NCI-H146 (cell line): ENCODE results near the gene GLDC.
A peak's percentile ranks its signal among the peaks of the same experiment; 100 is the strongest.
"Not testable (repeated sequence)": the region's sequence is repeated elsewhere in the genome, so short reads cannot be mapped to it uniquely, and the experiment has no call there.

ENCODE experiments used
- DNase-seq: peaks from one replicate; lab custom pipeline; 2025; lab: John Stamatoyannopoulos, UW

The GLDC gene

GRCh38 chr9:6664204-6664680 is 18.7 kb upstream of the GLDC start:
- no peak for DNase-seq

- DNase-seq, result no peak
These were observed 15.0 kb upstream of the GLDC start for GRCh38 chr9:6660512-6660911.

DNA sequence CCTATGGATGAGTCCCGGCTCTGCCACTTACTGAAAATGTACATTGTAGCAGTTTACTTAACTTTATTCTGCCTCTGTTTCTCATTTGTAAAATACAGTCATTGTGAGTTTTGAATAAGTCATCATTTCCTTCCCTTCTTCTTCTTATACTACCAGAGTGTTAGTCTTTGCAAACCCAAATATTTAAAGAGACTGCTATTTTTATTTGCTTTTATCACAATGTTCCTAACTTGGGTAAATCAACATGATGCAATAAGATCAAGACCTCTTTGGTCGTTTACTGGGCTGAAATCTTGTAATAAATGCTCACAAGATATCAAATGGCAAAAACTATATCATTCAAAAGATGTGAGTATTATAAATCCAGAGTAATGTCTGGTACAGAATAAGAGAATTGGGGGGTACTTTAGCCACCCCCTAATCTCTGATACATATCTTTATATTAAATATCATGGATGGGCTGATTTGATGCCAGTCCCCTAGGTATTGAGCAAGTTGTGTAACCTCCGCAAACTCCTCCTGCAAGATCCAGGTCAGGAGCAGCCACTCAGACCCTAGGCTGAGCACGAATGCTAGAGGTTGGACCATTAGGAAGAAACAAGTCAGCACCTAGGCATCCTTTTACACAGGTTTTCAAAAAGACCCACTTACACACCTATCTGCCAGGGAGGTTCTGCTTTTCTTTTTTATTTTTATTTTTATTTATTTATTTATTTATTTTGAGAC is 13.3 kb upstream of the GLDC start:
- DNase-seq, result no peak

GRCh38 chr9:6656614-6657300 is 11.2 kb upstream of the GLDC start:
- DNase-seq, result no peak

GRCh38 chr9:6655036-6655435 is 9.5 kb upstream of the GLDC start:
- no peak for DNase-seq

GRCh38 chr9:6646293-6646636 is 736 bp upstream of the GLDC start:
- DNase-seq, result no peak

DNA sequence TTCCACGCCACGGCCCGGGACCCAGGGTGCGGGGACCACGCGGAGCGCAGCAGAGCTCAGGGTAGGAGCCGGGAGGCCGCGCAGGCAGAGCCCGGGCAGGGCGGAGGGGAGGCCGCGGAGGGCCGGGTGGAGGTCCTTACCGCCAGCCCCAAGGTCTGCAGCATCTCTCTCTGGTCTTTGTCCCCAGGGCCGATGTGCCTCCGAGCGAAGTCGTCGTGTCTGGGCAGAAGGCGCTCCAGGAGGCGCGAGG is 499 bp downstream of the GLDC start:
- peak; percentile 29 for DNase-seq

- DNase-seq, result no peak
These were observed 1.0 kb downstream of the GLDC start for GRCh38 chr9:6644346-6645104.

DNA sequence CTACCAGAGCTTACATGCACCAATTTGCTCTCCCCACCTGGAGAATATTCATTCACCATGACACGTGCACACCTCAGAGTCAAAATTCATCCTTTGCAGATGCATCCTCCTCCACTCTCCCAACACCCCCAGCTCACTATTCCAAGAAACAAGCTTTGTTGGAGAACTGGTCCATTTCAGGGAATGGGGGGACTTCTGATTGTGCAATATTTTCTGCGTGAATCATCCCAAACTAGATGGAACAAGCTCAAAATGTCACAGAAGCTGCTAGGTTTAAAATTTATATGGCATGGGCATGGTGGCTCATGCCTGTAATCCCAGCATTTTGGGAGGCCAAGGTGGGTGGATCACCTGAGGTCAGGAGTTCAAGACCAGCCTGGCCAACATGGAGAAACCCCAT is 3.6 kb downstream of the GLDC start:
- DNase-seq, result no peak

- DNase-seq, result no peak
These were observed 4.0 kb downstream of the GLDC start for GRCh38 chr9:6641561-6641960.

GRCh38 chr9:6641056-6641455 is 4.5 kb downstream of the GLDC start:
- DNase-seq, result no peak

GRCh38 chr9:6640268-6641051 is 5.1 kb downstream of the GLDC start:
- DNase-seq, result peak; percentile 33

GRCh38 chr9:6639622-6640021 is 5.9 kb downstream of the GLDC start:
- no peak for DNase-seq

DNA sequence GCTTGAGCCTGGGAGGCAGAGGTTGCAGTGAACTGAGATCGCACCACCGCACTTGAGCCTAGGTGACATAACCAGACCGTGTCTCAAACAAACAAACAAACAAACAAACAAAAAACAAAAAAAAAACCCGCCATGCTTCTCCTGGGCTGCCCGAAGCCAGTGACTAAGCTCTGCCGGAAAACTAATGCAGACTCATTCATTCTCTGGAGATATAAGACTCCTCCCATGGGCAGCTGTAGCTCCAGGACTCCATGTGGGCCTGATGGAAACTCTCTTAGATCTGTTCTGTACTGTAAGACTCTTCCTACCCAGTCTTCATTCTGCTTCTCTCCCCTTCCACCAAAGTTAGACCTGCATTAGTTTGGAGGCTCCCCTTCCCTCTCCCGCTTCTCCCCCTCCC is 11.1 kb downstream of the GLDC start:
- DNase-seq, result no peak

GRCh38 chr9:6633378-6633777 is 12.2 kb downstream of the GLDC start:
- no peak for DNase-seq

- no peak for DNase-seq
These were observed 12.9 kb downstream of the GLDC start for GRCh38 chr9:6632516-6633183.

GRCh38 chr9:6631207-6631512 is 14.4 kb downstream of the GLDC start:
- DNase-seq, result no peak

GRCh38 chr9:6630502-6631206 is 14.9 kb downstream of the GLDC start:
- DNase-seq, result no peak

DNA sequence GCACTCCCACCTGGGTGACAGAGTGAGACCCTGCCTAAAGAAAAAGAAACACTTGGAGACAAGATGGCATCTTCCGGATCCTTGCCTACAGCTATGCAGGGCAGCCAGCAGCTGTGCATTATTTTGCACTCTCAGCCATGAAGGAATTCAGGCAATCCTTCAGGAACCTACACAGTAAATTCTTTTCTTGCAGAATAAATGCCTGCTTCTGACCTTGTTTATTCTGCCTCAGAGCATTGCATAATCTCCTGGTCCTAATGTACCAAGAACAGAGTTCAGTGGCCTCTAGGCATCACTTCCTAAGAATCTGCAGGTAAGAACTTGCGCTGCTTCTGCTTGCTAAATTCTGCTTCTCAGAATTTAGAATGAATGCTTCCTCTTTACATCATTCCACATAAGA is 16.8 kb downstream of the GLDC start:
- DNase-seq, result no peak

DNA sequence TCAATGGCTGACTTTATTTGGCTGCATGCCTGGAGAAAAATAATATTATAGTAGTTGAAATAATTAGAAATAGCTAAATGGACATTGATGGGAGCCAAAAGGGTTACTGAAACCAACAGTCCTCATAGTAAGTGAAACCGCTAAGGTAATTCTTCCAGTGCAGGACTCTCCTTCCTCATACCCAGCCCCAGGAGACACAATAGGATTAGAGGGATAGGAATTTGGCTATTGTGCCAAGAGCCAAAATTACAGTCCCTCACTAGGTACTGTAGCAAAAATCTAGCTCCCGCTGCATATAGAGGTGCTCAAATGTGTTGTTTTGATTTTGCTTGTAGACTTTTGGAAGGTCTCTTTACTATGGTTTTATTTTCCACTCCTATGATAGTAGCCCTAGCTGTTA is 20.2 kb downstream of the GLDC start:
- no peak for DNase-seq

GRCh38 chr9:6622784-6623183 is 22.7 kb downstream of the GLDC start:
- DNase-seq, result not testable (repeated sequence)

- no peak for DNase-seq
These were observed 24.7 kb downstream of the GLDC start for GRCh38 chr9:6620796-6621195.
